Omental fat pad (tissue), 4 donors: Measurements from ENCODE around the gene FAM186B. TPM values are rescaled to one million over a fixed set of nuclear protein-coding genes. Genes with fewer than 3 reads are reported as not detected.

Source experiments
- ATAC-seq: fragments of 150-250 bp; one replicate; pipeline ENCODE4 v1.9.1; 2016; ENCODE audit warnings: mild to moderate bottlenecking, moderate library complexity; ENCODE audit not compliant: low FRiP score
- DNase-seq: peaks from one replicate; pipeline ENCODE4 v3.0.0-alpha.2; 2019; ENCODE audit warnings: low spot score
- CTCF ChIP-seq, 3 donors: fragments of 450-650 bp; IDR thresholded peaks; one replicate each; pipeline ENCODE4 v1.5.1; 2016 to 2017; ENCODE audit warnings: antibody characterized with exemption in 3 of 3, mild to moderate bottlenecking in 3 of 3, moderate library complexity in 2 of 3
- total RNA-seq, 4 donors: library from RNA; depleted of rRNA; stranded (reverse); fragments of >200 nt; gene quantifications; one replicate each; pipeline ENCODE4 v1.1.0, GENCODE V29; 2016

The FAM186B gene
- total RNA-seq, 4 donors from 2014 or later = 0.25 to 0.84 (median 0.48) TPM; not detected in 1

GRCh38 chr12:49555631-49556390, 49.6 kb downstream of the FAM186B start:
- no peak for TF ChIP-seq CTCF (IDR thresholded peaks at IDR 0.05)
- DNase-seq = no peak

GRCh38 chr12:49554266-49554665, 51.2 kb downstream of the FAM186B start:
- ATAC-seq (no peak), DNase-seq (no peak)
- no peak for TF ChIP-seq CTCF (IDR thresholded peaks at IDR 0.05)

More at GRCh38 chr12:49555631-49556390, 49.6 kb downstream of the FAM186B start:
- no peak for ATAC-seq

DNA sequence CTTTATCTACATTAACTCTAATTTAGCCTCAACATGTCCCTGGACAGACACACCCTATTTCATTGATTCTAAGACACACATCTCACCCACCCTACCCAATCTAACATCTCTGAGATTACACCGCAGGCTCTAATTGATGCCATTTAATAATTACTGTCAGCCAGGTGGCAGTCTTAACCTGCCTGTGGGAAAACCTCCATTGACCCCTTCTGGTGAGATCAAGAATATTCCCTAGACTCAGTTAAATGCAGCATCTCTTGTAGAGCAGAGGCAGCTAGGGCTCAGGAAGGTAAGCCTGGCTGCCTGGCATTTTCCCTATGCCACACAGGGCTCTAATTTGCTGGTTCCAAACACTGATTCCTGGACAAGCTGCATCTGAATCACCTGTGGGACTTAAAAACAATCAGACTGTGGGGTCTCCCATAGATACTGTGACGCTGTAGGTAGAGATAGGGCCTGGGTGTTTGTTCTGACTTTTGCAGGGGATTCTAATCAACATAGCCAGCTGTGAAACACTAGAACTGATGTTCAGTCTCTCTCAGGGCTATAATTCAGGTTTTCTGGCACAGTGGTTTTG, 51.8 kb downstream of the FAM186B start:
- ATAC-seq = no peak
- no peak for TF ChIP-seq CTCF (IDR thresholded peaks at IDR 0.05)
- DNase-seq = no peak

DNA sequence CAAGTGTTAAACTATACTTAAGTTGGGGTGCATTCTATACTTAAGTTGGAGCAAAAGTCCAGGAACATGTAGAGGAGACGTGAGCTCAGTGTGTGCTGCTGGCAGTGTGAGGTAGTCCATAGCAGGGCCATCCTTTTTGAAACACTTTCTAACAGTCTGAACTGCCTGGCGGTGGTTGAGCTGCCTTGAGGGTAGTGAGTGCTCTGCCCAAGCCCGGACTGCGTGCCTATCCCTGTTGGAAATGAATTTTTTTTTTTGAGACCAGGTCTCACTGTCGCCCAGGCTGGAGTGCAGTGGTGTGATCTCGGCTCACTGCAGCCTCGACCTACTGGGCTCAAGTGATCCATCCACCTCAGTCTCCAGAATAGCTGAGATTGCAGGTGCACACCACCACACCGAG, 52.5 kb downstream of the FAM186B start:
- TF ChIP-seq CTCF (IDR thresholded peaks at IDR 0.05) = no peak
- ATAC-seq (no peak), DNase-seq (no peak)

DNA sequence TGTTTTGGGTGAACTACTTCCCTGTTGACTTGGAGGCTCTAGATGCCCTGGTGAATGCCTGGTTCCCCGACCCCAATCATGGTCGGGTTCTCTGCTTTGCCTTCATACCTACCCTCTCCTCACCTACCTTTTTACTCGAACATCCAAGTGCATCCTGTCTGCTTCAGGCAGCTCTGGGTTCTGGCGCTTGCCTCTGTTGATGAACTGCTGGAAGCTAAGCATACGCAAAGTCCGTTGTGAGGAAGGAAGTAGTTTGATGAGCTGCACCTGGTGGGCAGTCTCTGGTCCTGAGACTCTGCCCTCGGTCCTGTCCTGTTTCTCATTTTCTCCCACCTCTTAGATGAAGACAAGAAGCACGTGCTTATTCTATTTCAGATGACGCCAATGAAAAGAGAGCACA, 53.0 kb downstream of the FAM186B start:
- DNase-seq (no peak), ATAC-seq (no peak)
- TF ChIP-seq CTCF (IDR thresholded peaks at IDR 0.05) = no peak

- no peak for TF ChIP-seq CTCF (IDR thresholded peaks at IDR 0.05)
- ATAC-seq (peak; percentile 15), DNase-seq (no peak)
Measured at GRCh38 chr12:49552014-49552413, 53.4 kb downstream of the FAM186B start.
